CD4-positive, alpha-beta T cell treated with Interleukin-1 beta for 1 hour (primary cell): Measurements from ENCODE around the gene KLRK1.
"Not testable (repeated sequence)": the region's sequence is repeated elsewhere in the genome, so short reads cannot be mapped to it uniquely, and the experiment has no call there.

Experiments
- DNase-seq, 2 donors: peaks; one replicate each; pipeline ENCODE4 v3.0.0-alpha.2; 2020 to 2022

Gene KLRK1

GRCh38 chr12:10362828-10363657, 26.8 kb downstream of the KLRK1 start:
- no peak for DNase-seq

- no peak for DNase-seq
Observed at GRCh38 chr12:10362325-10362724, 27.5 kb downstream of the KLRK1 start.

- no peak for DNase-seq
Observed at GRCh38 chr12:10361622-10362021, 28.2 kb downstream of the KLRK1 start.

DNA sequence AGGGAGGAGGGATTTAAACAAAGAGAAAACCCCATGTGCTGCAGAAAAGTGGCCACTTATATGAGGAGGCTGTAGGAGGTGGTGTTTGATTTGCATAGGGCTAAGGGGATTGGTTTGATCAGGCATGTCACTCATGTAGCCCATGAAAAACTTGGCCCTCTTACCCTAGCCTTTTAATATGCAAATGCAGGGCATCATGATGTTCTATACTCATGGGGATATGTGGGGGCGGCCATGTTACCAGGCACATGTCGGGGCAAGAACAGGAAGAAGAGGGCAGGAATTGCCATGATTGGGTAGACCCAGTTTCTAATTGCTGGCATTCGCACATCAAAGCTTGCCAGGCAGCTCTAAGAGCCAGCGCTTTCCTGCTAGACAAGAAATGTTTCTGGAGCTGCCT, 28.8 kb downstream of the KLRK1 start:
- DNase-seq, result no peak

DNA sequence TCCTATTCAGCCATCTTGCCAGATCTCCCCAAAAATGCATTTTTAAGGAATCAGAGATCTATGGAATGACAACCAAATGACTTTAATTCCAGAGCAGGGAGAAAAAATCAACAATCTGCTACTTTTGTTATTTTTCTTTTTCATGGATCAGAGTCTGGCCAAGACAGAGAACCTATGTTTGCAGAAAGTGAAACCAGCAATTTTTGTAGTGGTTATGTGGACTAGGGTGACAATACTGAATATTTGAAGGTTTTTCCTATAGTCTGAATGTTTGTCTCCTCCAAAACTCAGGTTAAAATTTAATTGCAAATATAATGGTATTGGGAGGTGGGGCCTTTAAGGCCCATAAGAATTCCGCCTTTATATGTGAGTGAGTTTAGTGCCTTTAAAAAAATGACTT, 30.9 kb downstream of the KLRK1 start:
- no peak for DNase-seq

GRCh38 chr12:10358131-10358530, 31.7 kb downstream of the KLRK1 start:
- no peak for DNase-seq

DNA sequence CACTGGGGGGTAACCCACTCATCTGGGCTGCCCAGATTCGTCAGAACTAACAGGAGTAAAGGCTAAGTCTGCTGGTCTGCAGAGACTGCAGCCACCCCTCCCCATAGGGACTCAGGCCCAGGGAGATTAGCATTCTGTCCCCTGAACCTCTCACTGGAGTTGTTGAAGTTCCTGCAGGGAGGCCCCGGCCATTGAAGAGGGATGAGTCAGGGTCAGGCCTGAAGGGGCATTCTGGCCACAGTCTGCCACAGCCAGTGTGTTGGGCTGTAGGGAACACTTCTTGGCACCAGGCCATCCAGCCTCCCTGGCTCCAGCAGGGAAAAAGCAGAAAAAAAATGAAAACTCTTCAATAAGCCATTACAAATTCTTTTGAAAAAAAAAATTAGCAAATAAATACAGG, 35.3 kb downstream of the KLRK1 start:
- DNase-seq, result no peak

- DNase-seq, result no peak
Observed at GRCh38 chr12:10354071-10354470, 35.8 kb downstream of the KLRK1 start.

- not testable (repeated sequence) for DNase-seq
Observed at GRCh38 chr12:10351457-10351856, 38.4 kb downstream of the KLRK1 start.

DNA sequence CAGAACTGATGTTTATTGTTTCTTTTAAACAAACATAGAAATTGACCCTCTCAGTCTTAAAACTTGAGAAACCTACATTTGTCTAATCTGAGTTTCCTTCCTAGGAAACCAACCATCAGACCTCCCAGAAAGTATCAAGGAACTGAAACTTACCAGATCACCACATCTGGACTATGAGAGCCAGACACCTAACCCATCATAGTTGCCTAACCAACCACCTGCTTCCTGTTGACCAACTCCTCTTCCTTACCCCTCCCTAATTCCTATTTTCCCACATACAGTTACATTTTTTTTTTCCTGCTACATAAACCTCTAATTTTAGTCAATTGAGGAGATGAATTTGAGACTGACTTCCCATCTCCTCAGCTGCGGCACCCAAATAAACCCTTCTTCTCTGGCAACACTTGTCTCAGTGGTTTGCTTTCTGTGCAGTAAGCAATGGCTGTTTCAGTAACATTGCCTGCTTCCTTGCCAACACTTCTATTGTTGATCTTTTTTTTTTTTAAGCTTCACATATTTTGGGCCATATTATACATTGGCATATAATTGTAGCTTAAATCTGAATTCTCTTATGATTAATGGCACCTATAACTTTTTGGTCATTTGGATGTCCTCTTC, 47.8 kb downstream of the KLRK1 start:
- DNase-seq, result no peak

DNA sequence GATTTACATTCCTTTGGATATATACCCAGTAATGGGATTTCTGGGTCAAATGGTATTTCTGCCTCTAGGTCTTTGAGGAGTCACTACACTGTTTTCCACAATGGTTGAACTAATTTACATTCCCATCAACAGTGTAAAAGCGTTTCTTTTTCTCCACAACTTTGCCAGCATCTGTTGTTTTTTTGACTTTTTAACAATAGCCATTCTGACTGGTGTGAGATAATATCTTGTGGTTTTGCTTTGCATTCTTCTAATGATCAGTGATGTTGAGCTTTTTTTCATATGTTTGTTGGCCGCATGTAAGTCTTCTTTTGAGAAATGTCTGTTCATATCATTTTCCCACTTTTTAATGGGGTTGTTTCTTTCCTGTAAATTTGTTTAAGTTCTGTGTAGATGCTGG, 48.9 kb downstream of the KLRK1 start:
- DNase-seq, result not testable (repeated sequence)

GRCh38 chr12:10339053-10339840, 50.6 kb downstream of the KLRK1 start:
- DNase-seq, result no peak

- DNase-seq, result not testable (repeated sequence)
Observed at GRCh38 chr12:10338470-10338869, 51.4 kb downstream of the KLRK1 start.

- not testable (repeated sequence) for DNase-seq
Observed at GRCh38 chr12:10336196-10336595, 53.6 kb downstream of the KLRK1 start.

DNA sequence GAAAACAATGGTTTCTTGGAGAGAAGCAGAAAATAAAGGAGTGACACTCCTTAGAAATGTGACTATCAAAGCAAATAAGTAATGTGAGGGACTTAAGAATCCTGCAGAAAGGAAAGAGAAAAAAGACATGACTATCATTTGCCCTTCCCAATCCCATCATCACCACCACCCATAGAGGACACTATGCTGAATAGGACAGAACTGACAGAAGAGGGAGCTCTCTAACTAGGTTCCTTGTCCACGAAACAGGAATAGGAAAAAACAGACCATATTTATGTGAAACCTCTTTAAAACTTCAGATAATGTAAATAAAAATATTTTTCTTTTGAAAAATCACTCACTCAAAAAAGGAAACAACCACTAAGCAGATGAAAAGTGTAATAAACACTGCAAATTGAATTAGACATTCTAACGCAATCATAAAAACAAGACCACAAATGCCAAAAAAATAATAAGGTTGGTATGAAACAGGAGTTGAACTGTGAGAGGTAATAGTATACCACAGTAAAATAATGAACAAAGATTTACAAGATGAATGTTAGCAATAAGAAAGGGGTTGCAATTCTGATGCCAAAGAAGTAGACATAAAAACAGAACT, 58.1 kb downstream of the KLRK1 start:
- peak in 1 of 2 donors; percentile 49 for DNase-seq

- DNase-seq, result not testable (repeated sequence)
Observed at GRCh38 chr12:10328691-10329090, 61.1 kb downstream of the KLRK1 start.
